Dendritic cell treated with granulocyte-macrophage colony-stimulating factor and Interleukin-4, amounts not matched to agents 40 ng/mL and 50 ng/mL, for 4 days (primary cell): ENCODE measurements around the gene EYS.
"Not testable (repeated sequence)": the region's sequence is repeated elsewhere in the genome, so short reads cannot be mapped to it uniquely, and the experiment has no call there.

ENCODE experiments used
- H3K27ac Mint-ChIP-seq: one replicate; pipeline ENCODE4 v1.8.0; 2022; ENCODE audit warnings: mild to moderate bottlenecking, mixed read lengths
- H3K27me3 Mint-ChIP-seq: one replicate; pipeline ENCODE4 v1.8.0; 2022; ENCODE audit warnings: mild to moderate bottlenecking, mixed read lengths
- H3K36me3 Mint-ChIP-seq: one replicate; pipeline ENCODE4 v1.8.0; 2022; ENCODE audit warnings: low read depth, mixed read lengths
- H3K4me1 Mint-ChIP-seq: one replicate; pipeline ENCODE4 v1.8.0; 2022; ENCODE audit warnings: low read depth, mixed read lengths
- H3K4me3 Mint-ChIP-seq: one replicate; pipeline ENCODE4 v1.8.0; 2022; ENCODE audit warnings: mild to moderate bottlenecking, moderate library complexity, mixed read lengths
- H3K9me3 Mint-ChIP-seq: one replicate; pipeline ENCODE4 v1.8.0; 2022; ENCODE audit warnings: mixed read lengths
- intact Hi-C: fragments of 100-400 bp; cut with micrococcal nuclease; formaldehyde crosslinking; loops from one replicate; pipeline ENCODE4 v1.15.0; 2022

Gene EYS

GRCh38 chr6:65014006-65014405 is 693.0 kb downstream of the EYS start:
- intact Hi-C loops, result no loop called here
- no peak overlapping the region for H3K4me3 Mint-ChIP-seq

GRCh38 chr6:65006788-65007187 is 700.2 kb downstream of the EYS start:
- no peaks in the 10 kb centered on the region for H3K36me3 Mint-ChIP-seq
- no peaks in the 10 kb centered on the region for H3K4me1 Mint-ChIP-seq
- no peak overlapping the region for H3K4me3 Mint-ChIP-seq
- H3K9me3 Mint-ChIP-seq, result peaks cover 62% of the 10 kb centered on the region
- H3K27me3 Mint-ChIP-seq, result no peaks in the 10 kb centered on the region
- H3K27ac Mint-ChIP-seq, result no peak overlapping the region
- intact Hi-C loops, result no loop called here

More at GRCh38 chr6:65014006-65014405, 693.0 kb downstream of the EYS start:
- H3K36me3 Mint-ChIP-seq, result no peaks in the 10 kb centered on the region
- H3K4me1 Mint-ChIP-seq, result no peaks in the 10 kb centered on the region
- no peaks in the 10 kb centered on the region for H3K27me3 Mint-ChIP-seq
- no peak overlapping the region for H3K27ac Mint-ChIP-seq
- H3K9me3 Mint-ChIP-seq, result peaks cover 17% of the 10 kb centered on the region

- peaks cover 52% of the 10 kb centered on the region for H3K9me3 Mint-ChIP-seq
- H3K36me3 Mint-ChIP-seq, result no peaks in the 10 kb centered on the region
- no peak overlapping the region for H3K27ac Mint-ChIP-seq
- no peaks in the 10 kb centered on the region for H3K4me1 Mint-ChIP-seq
- H3K4me3 Mint-ChIP-seq, result no peak overlapping the region
- H3K27me3 Mint-ChIP-seq, result no peaks in the 10 kb centered on the region
- intact Hi-C loops, result no loop called here
Observed at GRCh38 chr6:65004283-65004682, 702.7 kb downstream of the EYS start.

GRCh38 chr6:65002882-65003281 is 704.1 kb downstream of the EYS start:
- intact Hi-C loops, H3K4me1 Mint-ChIP-seq, H3K27me3 Mint-ChIP-seq, H3K4me3 Mint-ChIP-seq, H3K36me3 Mint-ChIP-seq, H3K27ac Mint-ChIP-seq: not testable (repeated sequence)
- H3K9me3 Mint-ChIP-seq, result peaks cover 51% of the 10 kb centered on the region

GRCh38 chr6:65000815-65001214 is 706.2 kb downstream of the EYS start:
- intact Hi-C loops, result no loop called here
- Mint-ChIP-seq H3K36me3 (no peaks in the 10 kb centered on the region), H3K27ac (no peak overlapping the region), H3K4me1 (no peaks in the 10 kb centered on the region), H3K9me3 (peaks cover 38% of the 10 kb centered on the region), H3K4me3 (no peak overlapping the region), H3K27me3 (no peaks in the 10 kb centered on the region)

- Mint-ChIP-seq H3K27ac (no peak overlapping the region), H3K36me3 (no peaks in the 10 kb centered on the region), H3K9me3 (peaks cover 12% of the 10 kb centered on the region), H3K4me1 (no peaks in the 10 kb centered on the region), H3K4me3 (no peak overlapping the region), H3K27me3 (no peaks in the 10 kb centered on the region)
- intact Hi-C loops, result no loop called here
Observed at GRCh38 chr6:64998204-64998603, 708.8 kb downstream of the EYS start.

- Mint-ChIP-seq H3K9me3 (peaks cover 10% of the 10 kb centered on the region), H3K36me3 (no peaks in the 10 kb centered on the region), H3K4me1 (no peaks in the 10 kb centered on the region), H3K27ac (no peak overlapping the region), H3K4me3 (no peak overlapping the region), H3K27me3 (no peaks in the 10 kb centered on the region)
- intact Hi-C loops, result no loop called here
Observed at GRCh38 chr6:64996301-64996700, 710.7 kb downstream of the EYS start.

GRCh38 chr6:64990652-64991304 is 716.2 kb downstream of the EYS start:
- H3K27ac Mint-ChIP-seq, result no peak overlapping the region
- H3K27me3 Mint-ChIP-seq, result no peaks in the 10 kb centered on the region
- H3K9me3 Mint-ChIP-seq, result no peaks in the 10 kb centered on the region
- H3K4me1 Mint-ChIP-seq, result no peaks in the 10 kb centered on the region
- intact Hi-C loops, result no loop called here
- H3K36me3 Mint-ChIP-seq, result no peaks in the 10 kb centered on the region
- H3K4me3 Mint-ChIP-seq, result no peak overlapping the region

- intact Hi-C loops, result no loop called here
- no peak overlapping the region for H3K27ac Mint-ChIP-seq
- H3K36me3 Mint-ChIP-seq, result no peaks in the 10 kb centered on the region
- H3K4me3 Mint-ChIP-seq, result no peak overlapping the region
- H3K27me3 Mint-ChIP-seq, result no peaks in the 10 kb centered on the region
- no peaks in the 10 kb centered on the region for H3K4me1 Mint-ChIP-seq
- no peaks in the 10 kb centered on the region for H3K9me3 Mint-ChIP-seq
Observed at GRCh38 chr6:64988148-64988547, 718.9 kb downstream of the EYS start.

- intact Hi-C loops, result no loop called here
- no peak overlapping the region for H3K4me3 Mint-ChIP-seq
Observed at GRCh38 chr6:64987066-64987465, 720.0 kb downstream of the EYS start.

GRCh38 chr6:64985726-64986125 is 721.3 kb downstream of the EYS start:
- H3K27me3 Mint-ChIP-seq, result no peaks in the 10 kb centered on the region
- no peak overlapping the region for H3K4me3 Mint-ChIP-seq
- no peak overlapping the region for H3K27ac Mint-ChIP-seq
- H3K9me3 Mint-ChIP-seq, result no peaks in the 10 kb centered on the region
- H3K4me1 Mint-ChIP-seq, result no peaks in the 10 kb centered on the region
- intact Hi-C loops, result no loop called here
- no peaks in the 10 kb centered on the region for H3K36me3 Mint-ChIP-seq

More at GRCh38 chr6:64987066-64987465, 720.0 kb downstream of the EYS start:
- Mint-ChIP-seq H3K4me1 (no peaks in the 10 kb centered on the region), H3K36me3 (no peaks in the 10 kb centered on the region), H3K27ac (no peak overlapping the region), H3K27me3 (no peaks in the 10 kb centered on the region), H3K9me3 (no peaks in the 10 kb centered on the region)

GRCh38 chr6:64984948-64985347 is 722.1 kb downstream of the EYS start:
- no peaks in the 10 kb centered on the region for H3K27me3 Mint-ChIP-seq
- H3K27ac Mint-ChIP-seq, result no peak overlapping the region
- H3K36me3 Mint-ChIP-seq, result no peaks in the 10 kb centered on the region
- intact Hi-C loops, result no loop called here
- no peaks in the 10 kb centered on the region for H3K9me3 Mint-ChIP-seq
- H3K4me3 Mint-ChIP-seq, result no peak overlapping the region
- H3K4me1 Mint-ChIP-seq, result no peaks in the 10 kb centered on the region

GRCh38 chr6:64983089-64983488 is 723.9 kb downstream of the EYS start:
- H3K4me3 Mint-ChIP-seq, result no peak overlapping the region
- intact Hi-C loops, result no loop called here
- no peaks in the 10 kb centered on the region for H3K4me1 Mint-ChIP-seq
- no peaks in the 10 kb centered on the region for H3K9me3 Mint-ChIP-seq
- H3K27ac Mint-ChIP-seq, result no peak overlapping the region
- H3K36me3 Mint-ChIP-seq, result no peaks in the 10 kb centered on the region
- no peaks in the 10 kb centered on the region for H3K27me3 Mint-ChIP-seq

GRCh38 chr6:64973142-64973541 is 733.9 kb downstream of the EYS start:
- Mint-ChIP-seq H3K9me3 (no peaks in the 10 kb centered on the region), H3K27ac (no peak overlapping the region), H3K36me3 (no peaks in the 10 kb centered on the region), H3K4me3 (no peak overlapping the region), H3K4me1 (no peaks in the 10 kb centered on the region), H3K27me3 (no peaks in the 10 kb centered on the region)
- intact Hi-C loops, result no loop called here

GRCh38 chr6:64969139-64969538 is 737.9 kb downstream of the EYS start:
- H3K9me3 Mint-ChIP-seq, result no peaks in the 10 kb centered on the region
- no peaks in the 10 kb centered on the region for H3K27me3 Mint-ChIP-seq
- no peak overlapping the region for H3K27ac Mint-ChIP-seq
- no peaks in the 10 kb centered on the region for H3K4me1 Mint-ChIP-seq
- no peaks in the 10 kb centered on the region for H3K36me3 Mint-ChIP-seq
- intact Hi-C loops, result no loop called here
- H3K4me3 Mint-ChIP-seq, result no peak overlapping the region
